ENCODE measurements around the gene FAM124B. TPM values are rescaled to one million over a fixed set of nuclear protein-coding genes. Genes with fewer than 3 reads are reported as not detected.

Gene FAM124B
- total RNA-seq, 1 experiment from 2014 or later, result not detected

- no peaks in the 10 kb centered on the region for H4K20me1 ChIP-seq (ENCODE audit: low read length)
- no peak overlapping the region for H3K27ac ChIP-seq (ENCODE audit: low read length)
- no TSS peak for BruUV-seq (replicated peaks)
- ChIA-PET POLR2A (ENCODE audit: unreplicated experiment) (no interaction called here), CTCF (no interaction called here)
- no peaks in the 10 kb centered on the region for H3F3A ChIP-seq (ENCODE audit: low read length, unreplicated experiment)
- no peak for TF ChIP-seq CTCF (conservative IDR thresholded peaks at IDR 0.05; ENCODE audit: low read depth, low read length)
- no peak for TF ChIP-seq EZH2phosphoT487 (IDR thresholded peaks at IDR 0.05; ENCODE audit: borderline replicate concordance, low read length)
- no peak for TF ChIP-seq EZH2 (IDR thresholded peaks at IDR 0.05; ENCODE audit: low read length, unreplicated experiment)
- no peaks in the 10 kb centered on the region for H3K9me3 ChIP-seq (ENCODE audit: low read length)
- no peak overlapping the region for H3K4me3 ChIP-seq (ENCODE audit: low read length)
- no peaks in the 10 kb centered on the region for H3K4me1 ChIP-seq (ENCODE audit: insufficient read depth, low read length)
- H3K27me3 ChIP-seq (ENCODE audit: low read length), result no peaks in the 10 kb centered on the region
- DNase-seq (no peak), ATAC-seq (no peak)
- H3K9ac ChIP-seq (ENCODE audit: low read length), result no peak overlapping the region
- H3K36me3 ChIP-seq (ENCODE audit: low read depth, low read length), result no peaks in the 10 kb centered on the region
- H3K4me2 ChIP-seq (ENCODE audit: low read length), result no peak overlapping the region
- intact Hi-C loops (cut with micrococcal nuclease), result no loop called here
- H2AFZ ChIP-seq (ENCODE audit: low read length), result no peak overlapping the region
- H3K9me2 ChIP-seq (replicated peaks; ENCODE audit: low read length), result no peaks in the 10 kb centered on the region
- H3K79me2 ChIP-seq (ENCODE audit: low read length), result no peaks in the 10 kb centered on the region
Observed at GRCh38 chr2:224333726-224334482, 68.0 kb downstream of the FAM124B start.

GRCh38 chr2:224331698-224332097 is 70.2 kb downstream of the FAM124B start:
- no TSS peak for BruUV-seq (replicated peaks)
- Histone ChIP-seq H3K27ac (ENCODE audit: low read length) (no peak overlapping the region), H3K9ac (ENCODE audit: low read length) (no peak overlapping the region), H4K20me1 (ENCODE audit: low read length) (no peaks in the 10 kb centered on the region), H3K79me2 (ENCODE audit: low read length) (no peaks in the 10 kb centered on the region), H3K27me3 (ENCODE audit: low read length) (no peaks in the 10 kb centered on the region), H3K4me3 (ENCODE audit: low read length) (no peak overlapping the region), H3K9me3 (ENCODE audit: low read length) (no peaks in the 10 kb centered on the region), H3K4me2 (ENCODE audit: low read length) (no peak overlapping the region), H3F3A (ENCODE audit: low read length, unreplicated experiment) (no peaks in the 10 kb centered on the region), H3K4me1 (ENCODE audit: insufficient read depth, low read length) (no peaks in the 10 kb centered on the region), H3K9me2 (replicated peaks; ENCODE audit: low read length) (no peaks in the 10 kb centered on the region), H3K36me3 (ENCODE audit: low read depth, low read length) (no peaks in the 10 kb centered on the region), H2AFZ (ENCODE audit: low read length) (no peak overlapping the region)
- ChIA-PET POLR2A (ENCODE audit: unreplicated experiment) (no interaction called here), CTCF (no interaction called here)
- DNase-seq (no peak), ATAC-seq (no peak)
- TF ChIP-seq EZH2phosphoT487 (IDR thresholded peaks at IDR 0.05; ENCODE audit: borderline replicate concordance, low read length), result no peak
- intact Hi-C loops (cut with micrococcal nuclease), result no loop called here

GRCh38 chr2:224328798-224329197 is 73.1 kb downstream of the FAM124B start:
- Histone ChIP-seq H3K4me1 (ENCODE audit: insufficient read depth, low read length) (no peaks in the 10 kb centered on the region), H3K27ac (ENCODE audit: low read length) (no peak overlapping the region), H2AFZ (ENCODE audit: low read length) (no peak overlapping the region), H3K9me2 (replicated peaks; ENCODE audit: low read length) (no peaks in the 10 kb centered on the region), H3K9ac (ENCODE audit: low read length) (no peak overlapping the region), H3K4me2 (ENCODE audit: low read length) (no peak overlapping the region), H3K27me3 (ENCODE audit: low read length) (no peaks in the 10 kb centered on the region), H3K36me3 (ENCODE audit: low read depth, low read length) (no peaks in the 10 kb centered on the region), H4K20me1 (ENCODE audit: low read length) (no peaks in the 10 kb centered on the region), H3K9me3 (ENCODE audit: low read length) (no peaks in the 10 kb centered on the region), H3K79me2 (ENCODE audit: low read length) (no peaks in the 10 kb centered on the region), H3F3A (ENCODE audit: low read length, unreplicated experiment) (no peaks in the 10 kb centered on the region), H3K4me3 (ENCODE audit: low read length) (no peak overlapping the region)
- CTCF ChIA-PET, result no interaction called here
- no TSS peak for BruUV-seq (replicated peaks)
- POLR2A ChIA-PET (ENCODE audit: unreplicated experiment), result no interaction called here
- TF ChIP-seq EZH2phosphoT487 (IDR thresholded peaks at IDR 0.05; ENCODE audit: borderline replicate concordance, low read length) (no peak), CTCF (conservative IDR thresholded peaks at IDR 0.05; ENCODE audit: low read depth, low read length) (no peak), EZH2 (IDR thresholded peaks at IDR 0.05; ENCODE audit: low read length, unreplicated experiment) (no peak)
- no peak for DNase-seq
- no peak for ATAC-seq
- intact Hi-C loops (cut with micrococcal nuclease), result no loop called here

Other genes with a start within 250 kb of the FAM124B start
- 50.4 and 54.9 TPM in 2 replicates for gene CUL3, start 183.3 kb upstream of the FAM124B start, total RNA-seq (2014; rRNA removed)

Data from PC-3 (cell line).